Keratinocyte (primary cell): ENCODE results near the gene SPATA31C1. TPM values are rescaled to one million over a fixed set of nuclear protein-coding genes. Genes with fewer than 3 reads are reported as not detected.

Source experiments
- DNase-seq: peaks from one replicate; pipeline ENCODE4 v3.0.0-alpha.2; 2011; ENCODE audit warnings: low read depth, missing footprints, low spot score
- FAIRE-seq: peaks from 2 replicates; lab custom pipeline; 2011; peaks lifted over from hg19 to GRCh38; lab: Jason Lieb, UNC
- H2AFZ ChIP-seq: 2 replicates; pipeline ENCODE4 v1.6.0; 2012; ENCODE audit warnings: low read length, control low read depth, inconsistent platforms; ENCODE audit not compliant: control insufficient read depth
- H3K27ac ChIP-seq: 2 replicates; pipeline ENCODE4 v1.5.1; 2011; ENCODE audit warnings: low read length; ENCODE audit not compliant: control insufficient read depth, insufficient read depth
- H3K27me3 ChIP-seq: 3 replicates; pipeline ENCODE4 v1.6.0; 2011; ENCODE audit warnings: low read length; ENCODE audit not compliant: control insufficient read depth, insufficient read depth; ENCODE audit errors: extremely low read depth
- H3K36me3 ChIP-seq, 2 experiments: 2 replicates in 1 of 2; 3 replicates in 1 of 2; pipeline ENCODE4 v1.5.1; 2011; ENCODE audit warnings: low read length in 2 of 2, mild to moderate bottlenecking in 1 of 2; ENCODE audit not compliant: control insufficient read depth in 2 of 2, insufficient read depth in 2 of 2; ENCODE audit errors: extremely low read depth in 1 of 2
- H3K4me1 ChIP-seq: 3 replicates; pipeline ENCODE4 v1.5.1; 2011; ENCODE audit warnings: low read length; ENCODE audit not compliant: control insufficient read depth, insufficient read depth; ENCODE audit errors: extremely low read depth
- H3K4me2 ChIP-seq: 3 replicates; pipeline ENCODE4 v1.6.0; 2011; ENCODE audit warnings: low read depth, low read length; ENCODE audit not compliant: control insufficient read depth, insufficient read depth; ENCODE audit errors: extremely low read depth
- H3K4me3 ChIP-seq, 3 experiments: fragments of 200-600 bp in 1 of 3; sonication (generic) in 1 of 3; 2 replicates in 2 of 3; 3 replicates in 1 of 3; pipeline ENCODE4 v1.5.1; 2011 to 2016; ENCODE audit warnings: low read length in 3 of 3, mild to moderate bottlenecking in 3 of 3, control low read depth in 2 of 3, inconsistent platforms in 1 of 3, low read depth in 1 of 3, mixed read lengths in 1 of 3, mixed run types in 1 of 3, moderate library complexity in 1 of 3; ENCODE audit not compliant: control insufficient read depth in 2 of 3, insufficient read depth in 2 of 3; ENCODE audit errors: extremely low read depth in 1 of 3
- H3K79me2 ChIP-seq: 2 replicates; pipeline ENCODE4 v1.6.0; 2012; ENCODE audit warnings: low read length; ENCODE audit not compliant: control insufficient read depth, insufficient read depth
- H3K9ac ChIP-seq: 3 replicates; pipeline ENCODE4 v1.6.0; 2011; ENCODE audit warnings: low read length; ENCODE audit not compliant: control insufficient read depth, insufficient read depth; ENCODE audit errors: extremely low read depth
- H3K9me1 ChIP-seq: 3 replicates; pipeline ENCODE4 v1.6.0; 2011; ENCODE audit warnings: low read length; ENCODE audit not compliant: control insufficient read depth, insufficient read depth; ENCODE audit errors: extremely low read depth
- H3K9me3 ChIP-seq: 2 replicates; pipeline ENCODE4 v1.5.1; 2012; ENCODE audit warnings: low read depth, low read length; ENCODE audit not compliant: control insufficient read depth
- H4K20me1 ChIP-seq: 3 replicates; pipeline ENCODE4 v1.6.0; 2011; ENCODE audit warnings: low read length; ENCODE audit not compliant: control insufficient read depth, insufficient read depth; ENCODE audit errors: extremely low read depth
- CTCF ChIP-seq, 3 experiments: IDR thresholded peaks in 1 of 3; conservative IDR thresholded peaks in 1 of 3; optimal IDR thresholded peaks in 1 of 3; 2 replicates in 2 of 3; 3 replicates in 1 of 3; pipeline versions ENCODE3 to v1.5.1; 2011; ENCODE audit warnings: low read length in 3 of 3, mild to moderate bottlenecking in 3 of 3, moderate library complexity in 2 of 3, control low read depth in 1 of 3, inconsistent platforms in 1 of 3; ENCODE audit not compliant: insufficient read depth in 2 of 3; ENCODE audit errors: extremely low read depth in 1 of 3
- EZH2 ChIP-seq: IDR thresholded peaks from one replicate; pipeline ENCODE4 v1.6.1; 2012; ENCODE audit warnings: inconsistent platforms, mild to moderate bottlenecking, low read length, moderate library complexity
- dilution Hi-C: fragments of 300-500 bp; cut with MboI; formaldehyde crosslinking; loops from one replicate; pipeline ENCODE4 v1.7.0; 2020; ENCODE audit warnings: low sequenced_read_pairs; ENCODE audit not compliant: extremely low pct_ligation_motif_present
- polyA plus RNA-seq, 5 experiments: library from polyadenylated mRNA; depleted of rRNA in 3 of 5; stranded (reverse) in 3 of 5; stranded (forward) in 1 of 5; unstranded in 1 of 5; fragments of >200 nt; gene quantifications; 1 replicate in 1 of 5; 2 replicates in 3 of 5; 3 replicates in 1 of 5; pipeline versions ENCODE4 v1.2.1 to v1.2.3, GENCODE V29; 2011 to 2012; ENCODE audit warnings: missing spikeins in 2 of 5, low read depth in 1 of 5, low replicate concordance in 1 of 5

The SPATA31C1 gene
- polyA plus RNA-seq, 1 donor (not counting 4 experiments of a cell fraction or from before 2014, with no cell fraction given), result not detected

- no peaks in the 10 kb centered on the region for H4K20me1 ChIP-seq
- H3K9me3 ChIP-seq, result no peaks in the 10 kb centered on the region
- H3K9me1 ChIP-seq, result no peaks in the 10 kb centered on the region
- DNase-seq, result no peak
- no peaks in the 10 kb centered on the region for H3K27me3 ChIP-seq
- H3K36me3 ChIP-seq, result no peaks in the 10 kb centered on the region
- dilution Hi-C loops, result no loop called here
- H3K27ac ChIP-seq, result no peak overlapping the region
- no peaks in the 10 kb centered on the region for H3K79me2 ChIP-seq
- H3K4me2 ChIP-seq, result no peak overlapping the region
- no peak overlapping the region for H2AFZ ChIP-seq
- no peak for TF ChIP-seq EZH2
- no peak for TF ChIP-seq CTCF (optimal IDR thresholded peaks at IDR 0.05 in 1 of 3, IDR thresholded peaks at IDR 0.05 in 1 of 3, conservative IDR thresholded peaks at IDR 0.05 in 1 of 3; ENCODE audit: extremely low read depth in 1 of 3, insufficient read depth in 2 of 3, low read length in 3 of 3)
- no peak overlapping the region for H3K4me3 ChIP-seq
- no peak for FAIRE-seq
- H3K9ac ChIP-seq, result no peak overlapping the region
- no peaks in the 10 kb centered on the region for H3K4me1 ChIP-seq
These were observed 26.9 kb upstream of the SPATA31C1 start for GRCh38 chr9:87890837-87891236.

GRCh38 chr9:87891754-87892153, 26.0 kb upstream of the SPATA31C1 start:
- Histone ChIP-seq H4K20me1 (no peaks in the 10 kb centered on the region), H3K9ac (no peak overlapping the region), H3K4me1 (no peaks in the 10 kb centered on the region), H3K9me1 (no peaks in the 10 kb centered on the region), H3K9me3 (no peaks in the 10 kb centered on the region), H3K4me3 (no peak overlapping the region), H3K27ac (no peak overlapping the region), H2AFZ (no peak overlapping the region), H3K27me3 (no peaks in the 10 kb centered on the region), H3K4me2 (no peak overlapping the region), H3K79me2 (no peaks in the 10 kb centered on the region), H3K36me3 (no peaks in the 10 kb centered on the region)
- FAIRE-seq, result no peak
- dilution Hi-C loops, result no loop called here
- TF ChIP-seq CTCF (optimal IDR thresholded peaks at IDR 0.05 in 1 of 3, IDR thresholded peaks at IDR 0.05 in 1 of 3, conservative IDR thresholded peaks at IDR 0.05 in 1 of 3; ENCODE audit: extremely low read depth in 1 of 3, insufficient read depth in 2 of 3, low read length in 3 of 3), result no peak
- no peak for TF ChIP-seq EZH2
- no peak for DNase-seq
